Tibial artery (tissue), 4 donors: ENCODE results near the gene NCOA3.

ENCODE experiments used
- DNase-seq, 2 donors: peaks; one replicate each; pipeline ENCODE4 v3.0.0-alpha.2; 2019
- H3K27ac ChIP-seq, 2 donors: fragments of 200-600 bp; sonication (generic) in 1 of 2; 1 replicate in 1 of 2; 2 replicates in 1 of 2; pipeline ENCODE4 v1.5.1; 2018 to 2019; ENCODE audit warnings: mild to moderate bottlenecking in 1 of 2
- H3K27me3 ChIP-seq, 2 donors: fragments of 200-600 bp; sonication (generic) in 1 of 2; one replicate each; pipeline versions ENCODE4 v1.5.1 to v1.6.0; 2016 to 2019
- H3K36me3 ChIP-seq, 3 donors: fragments of 200-600 bp; sonication (generic) in 2 of 3; one replicate each; pipeline ENCODE4 v1.5.1; 2016 to 2019; ENCODE audit warnings: mild to moderate bottlenecking in 2 of 3
- H3K4me1 ChIP-seq, 4 donors: fragments of 200-600 bp; sonication (generic) in 2 of 4; 1 replicate in 3 of 4; 2 replicates in 1 of 4; pipeline ENCODE4 v1.5.1; 2016 to 2019
- H3K4me3 ChIP-seq, 2 donors: fragments of 200-600 bp; sonication (generic) in 1 of 2; 1 replicate in 1 of 2; 2 replicates in 1 of 2; pipeline ENCODE4 v1.5.1; 2018 to 2019; ENCODE audit warnings: mild to moderate bottlenecking in 2 of 2
- H3K9me3 ChIP-seq, 3 donors: fragments of 200-600 bp; sonication (generic) in 1 of 3; one replicate each; pipeline ENCODE4 v1.5.1; 2016 to 2019
- CTCF ChIP-seq, 2 experiments: fragments of 200-600 bp in 1 of 2; fragments of 450-650 bp in 1 of 2; IDR thresholded peaks; one replicate each; pipeline ENCODE4 v1.5.1; 2017 to 2019; ENCODE audit warnings: antibody characterized with exemption in 2 of 2, mild to moderate bottlenecking in 1 of 2, moderate library complexity in 1 of 2
- intact Hi-C: fragments of 100-400 bp; cut with DNase I; formaldehyde crosslinking; loops from one replicate; pipeline ENCODE4 v1.15.0; 2023; ENCODE audit warnings: low total_unique reads

Gene NCOA3

GRCh38 chr20:47645632-47646031 is 143.9 kb downstream of the NCOA3 start:
- TF ChIP-seq CTCF (IDR thresholded peaks at IDR 0.05), result no peak
- no peak for DNase-seq
- Histone ChIP-seq H3K27me3 (no peaks in the 10 kb centered on the region), H3K27ac (no peak overlapping the region), H3K4me3 (no peak overlapping the region), H3K9me3 (no peaks in the 10 kb centered on the region), H3K4me1 (peaks cover 0 to 4% (median 0%) of the 10 kb centered on the region in 4 donors), H3K36me3 (peaks cover 71 to 89% (median 76%) of the 10 kb centered on the region in 3 donors)
- intact Hi-C loops, result no loop called here

DNA sequence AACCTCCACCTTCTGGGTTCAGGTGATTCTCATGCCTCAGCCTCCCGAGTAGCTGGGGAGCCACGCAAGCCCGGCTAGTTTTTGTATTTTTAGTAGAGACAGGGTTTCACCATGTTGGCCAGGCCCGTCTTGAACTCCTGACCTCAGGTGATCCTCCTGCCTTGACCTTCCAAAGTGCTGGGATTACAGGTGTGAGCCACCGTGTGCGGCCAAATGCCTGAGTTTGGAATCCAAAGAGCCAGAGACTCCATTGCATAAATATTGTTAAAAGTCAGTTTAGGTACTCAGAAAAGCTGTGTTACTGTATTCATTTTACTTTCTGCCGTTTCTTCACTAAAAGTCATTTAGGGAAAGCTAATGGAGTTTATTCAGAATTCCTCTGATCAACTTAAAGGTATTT is 146.3 kb downstream of the NCOA3 start:
- Histone ChIP-seq H3K9me3 (no peaks in the 10 kb centered on the region), H3K36me3 (peaks cover 80 to 96% (median 84%) of the 10 kb centered on the region in 3 donors), H3K27ac (no peak overlapping the region), H3K4me1 (no peaks in the 10 kb centered on the region), H3K27me3 (no peaks in the 10 kb centered on the region), H3K4me3 (no peak overlapping the region)
- no peak for TF ChIP-seq CTCF (IDR thresholded peaks at IDR 0.05)
- no peak for DNase-seq
- intact Hi-C loops, result no loop called here

- TF ChIP-seq CTCF (IDR thresholded peaks at IDR 0.05), result no peak
- Histone ChIP-seq H3K4me3 (no peak overlapping the region), H3K4me1 (no peaks in the 10 kb centered on the region), H3K27me3 (no peaks in the 10 kb centered on the region), H3K36me3 (peaks cover 82 to 98% (median 86%) of the 10 kb centered on the region in 3 donors), H3K27ac (no peak overlapping the region), H3K9me3 (no peaks in the 10 kb centered on the region)
- intact Hi-C loops, result no loop called here
- no peak for DNase-seq
These were observed 147.3 kb downstream of the NCOA3 start for GRCh38 chr20:47648943-47649342.

DNA sequence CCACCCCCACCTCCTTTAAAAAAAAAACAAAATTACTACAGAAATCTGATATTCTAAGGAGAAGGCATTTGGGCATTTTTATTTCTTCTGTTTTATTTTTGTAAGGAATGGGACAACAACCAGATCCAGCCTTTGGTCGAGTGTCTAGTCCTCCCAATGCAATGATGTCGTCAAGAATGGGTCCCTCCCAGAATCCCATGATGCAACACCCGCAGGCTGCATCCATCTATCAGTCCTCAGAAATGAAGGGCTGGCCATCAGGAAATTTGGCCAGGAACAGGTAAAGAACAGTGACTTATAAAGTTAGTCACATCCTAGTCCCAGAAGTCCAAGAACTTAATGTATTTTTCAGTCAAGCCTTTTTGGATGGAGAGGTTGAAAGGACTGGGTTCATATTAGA is 150.6 kb downstream of the NCOA3 start:
- no peak overlapping the region for H3K27ac ChIP-seq
- no peaks in the 10 kb centered on the region for H3K4me1 ChIP-seq
- no peak for DNase-seq
- H3K4me3 ChIP-seq, result no peak overlapping the region
- intact Hi-C loops, result no loop called here
- peaks cover 59 to 85% (median 76%) of the 10 kb centered on the region in 3 donors for H3K36me3 ChIP-seq
- H3K9me3 ChIP-seq, result no peaks in the 10 kb centered on the region
- TF ChIP-seq CTCF (IDR thresholded peaks at IDR 0.05), result no peak
- no peaks in the 10 kb centered on the region for H3K27me3 ChIP-seq

GRCh38 chr20:47652794-47653193 is 151.1 kb downstream of the NCOA3 start:
- TF ChIP-seq CTCF (IDR thresholded peaks at IDR 0.05), result no peak
- H3K36me3 ChIP-seq, result peaks cover 57 to 85% (median 79%) of the 10 kb centered on the region in 3 donors
- no peak for DNase-seq
- H3K27ac ChIP-seq, result no peak overlapping the region
- no peaks in the 10 kb centered on the region for H3K9me3 ChIP-seq
- H3K4me1 ChIP-seq, result no peaks in the 10 kb centered on the region
- intact Hi-C loops, result no loop called here
- no peaks in the 10 kb centered on the region for H3K27me3 ChIP-seq
- H3K4me3 ChIP-seq, result no peak overlapping the region

GRCh38 chr20:47653869-47654268 is 152.2 kb downstream of the NCOA3 start:
- H3K4me1 ChIP-seq, result no peaks in the 10 kb centered on the region
- H3K4me3 ChIP-seq, result no peak overlapping the region
- intact Hi-C loops, result no loop called here
- no peak for TF ChIP-seq CTCF (IDR thresholded peaks at IDR 0.05)
- H3K27ac ChIP-seq, result no peak overlapping the region
- H3K36me3 ChIP-seq, result peaks cover 52 to 81% (median 81%) of the 10 kb centered on the region in 3 donors
- H3K9me3 ChIP-seq, result no peaks in the 10 kb centered on the region
- no peak for DNase-seq
- H3K27me3 ChIP-seq, result no peaks in the 10 kb centered on the region
